ENCODE results near the gene TCF4. TPM values are rescaled to one million over a fixed set of nuclear protein-coding genes. Genes with fewer than 3 reads are reported as not detected.
A peak's percentile ranks its signal among the peaks of the same experiment; 100 is the strongest.

Gene TCF4
- 71.8 and 73.1 TPM in 2 replicates for polyA plus RNA-seq (2013)

DNA sequence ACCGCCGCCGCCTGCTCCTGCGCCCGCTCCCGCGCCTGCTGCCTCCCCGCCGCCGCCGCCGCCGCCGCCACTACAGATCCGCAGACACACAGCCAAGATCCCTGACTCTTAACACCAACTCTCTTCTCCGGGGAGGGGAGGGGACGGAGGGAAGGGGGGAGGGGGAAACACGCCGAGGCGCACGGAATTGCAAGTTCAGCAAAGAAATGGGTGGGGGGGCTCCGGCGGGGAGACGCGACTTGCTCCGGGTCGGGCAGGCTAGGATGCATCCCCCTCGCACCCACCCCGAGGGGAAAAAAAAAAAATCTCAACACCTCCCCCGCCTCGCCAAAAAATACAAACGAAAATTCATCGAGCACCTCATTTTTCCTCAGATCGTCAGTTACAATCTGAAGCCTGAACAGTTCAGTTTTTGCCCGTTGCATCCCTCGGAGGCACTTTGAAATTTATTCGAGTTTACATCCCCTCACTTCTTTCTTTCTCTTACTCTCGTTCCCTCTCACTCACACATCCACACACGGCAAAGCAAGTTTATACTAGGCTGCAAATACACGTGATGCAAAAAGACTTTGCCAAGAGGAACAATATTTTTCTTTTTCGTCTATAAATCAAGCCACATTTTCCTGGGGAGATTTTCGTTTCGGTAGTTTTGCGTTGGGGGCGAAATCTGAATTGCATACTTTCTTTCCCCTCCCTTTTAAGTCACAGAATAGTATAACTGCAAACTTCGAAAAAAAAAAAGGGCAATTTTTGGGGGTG, at the start of gene TCF4:
TCF4 (minus strand) TSS at position 82 of the 759 bp plus-strand sequence. CDS start 1,076 bp downstream, outside the sequence.
- Histone ChIP-seq H3K23ac (ENCODE audit: low read length) (no peak within 1 kb of the TSS), H2BK120ac (ENCODE audit: insufficient read depth, low read length, poor library complexity) (no peak within 1 kb of the TSS), H4K91ac (ENCODE audit: low read depth, low read length) (peak within 1 kb of the TSS; percentile 62), H3K4me3 (ENCODE audit: low read depth, low read length) (peak within 1 kb of the TSS; percentile 78), H3K18ac (ENCODE audit: low read length) (no peak within 1 kb of the TSS), H3K79me2 (ENCODE audit: control insufficient read depth, insufficient read depth, low read length, poor library complexity) (peaks cover 7% of the 10 kb centered on the region), H3K4ac (ENCODE audit: low read depth, low read length) (peak within 1 kb of the TSS; percentile 33), H3K36me3 (ENCODE audit: control insufficient read depth in 1 of 2, insufficient read depth in 2 of 2, low read length in 2 of 2) (no peaks in the 10 kb centered on the region), H2BK12ac (ENCODE audit: low read length) (no peak within 1 kb of the TSS), H3K4me1 (ENCODE audit: control insufficient read depth in 1 of 2, insufficient read depth in 2 of 2, low read length in 2 of 2) (peaks cover 4 to 6% of the 10 kb centered on the region in 2 experiments), H2AK5ac (ENCODE audit: low read length) (no peak within 1 kb of the TSS), H3K4me2 (ENCODE audit: low read length) (peak within 1 kb of the TSS; percentile 79), H3K27me3 (ENCODE audit: insufficient read depth, low read length) (no peaks in the 10 kb centered on the region), H3K79me1 (ENCODE audit: low read length) (peaks cover 12% of the 10 kb centered on the region), H3K9ac (ENCODE audit: low read length) (peak within 1 kb of the TSS; percentile 84), H2BK5ac (ENCODE audit: low read depth, low read length, poor library complexity) (peak within 1 kb of the TSS; percentile 35), H4K8ac (ENCODE audit: low read depth, low read length) (peak within 1 kb of the TSS; percentile 12), H3K14ac (ENCODE audit: low read length) (peak within 1 kb of the TSS; percentile 28), H3K9me3 (ENCODE audit: insufficient read depth, low read depth, low read length) (no peaks in the 10 kb centered on the region), H2AFZ (ENCODE audit: insufficient read depth, low read length, poor library complexity) (no peak within 1 kb of the TSS), H3K27ac (ENCODE audit: low read depth, low read length) (peak within 1 kb of the TSS; percentile 72), H4K12ac (ENCODE audit: low read depth, low read length) (no peak within 1 kb of the TSS)
- WGBS (ENCODE audit: extremely low coverage, insufficient coverage, insufficient read length) = no CpG with 5 or more reads among the region's 46 CpGs
- peak in 1 of 2 donors; percentile 23 for DNase-seq

DNA sequence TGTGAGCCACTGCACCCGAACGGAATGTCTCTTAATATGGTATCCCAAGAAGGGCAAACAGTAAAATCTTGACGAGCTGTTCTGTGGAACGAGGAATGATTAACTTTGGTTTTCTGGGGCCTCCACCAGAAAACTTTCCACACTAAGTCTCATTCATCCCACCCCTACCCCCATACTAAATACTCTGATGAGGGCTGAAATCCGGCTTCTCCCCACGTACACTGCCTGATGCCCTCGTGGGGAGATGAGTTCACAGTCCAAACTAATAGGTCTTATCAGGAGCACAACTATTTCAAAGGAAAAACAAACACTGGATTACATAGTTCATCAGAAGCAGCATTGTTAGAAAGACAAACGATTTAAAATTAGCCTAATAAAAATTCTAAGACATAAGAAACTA, 49.2 kb upstream of the TCF4 start:
- Histone ChIP-seq H2BK120ac (ENCODE audit: insufficient read depth, low read length, poor library complexity) (no peak overlapping the region), H3K79me1 (ENCODE audit: low read length) (no peaks in the 10 kb centered on the region), H3K27ac (ENCODE audit: low read depth, low read length) (no peak overlapping the region), H3K14ac (ENCODE audit: low read length) (no peak overlapping the region), H2AK5ac (ENCODE audit: low read length) (no peak overlapping the region), H3K27me3 (ENCODE audit: insufficient read depth, low read length) (no peaks in the 10 kb centered on the region), H3K4me3 (ENCODE audit: low read depth, low read length) (no peak overlapping the region), H3K18ac (ENCODE audit: low read length) (no peak overlapping the region), H3K4me1 (ENCODE audit: control insufficient read depth in 1 of 2, insufficient read depth in 2 of 2, low read length in 2 of 2) (peaks cover 2 to 3% of the 10 kb centered on the region in 2 experiments), H4K91ac (ENCODE audit: low read depth, low read length) (no peak overlapping the region), H3K4ac (ENCODE audit: low read depth, low read length) (no peak overlapping the region), H3K36me3 (ENCODE audit: control insufficient read depth in 1 of 2, insufficient read depth in 2 of 2, low read length in 2 of 2) (no peaks in the 10 kb centered on the region), H3K23ac (ENCODE audit: low read length) (no peak overlapping the region), H4K12ac (ENCODE audit: low read depth, low read length) (no peak overlapping the region), H3K4me2 (ENCODE audit: low read length) (no peak overlapping the region), H4K8ac (ENCODE audit: low read depth, low read length) (peak overlapping the region; percentile 19), H2BK5ac (ENCODE audit: low read depth, low read length, poor library complexity) (no peak overlapping the region), H2BK12ac (ENCODE audit: low read length) (no peak overlapping the region), H3K9me3 (ENCODE audit: insufficient read depth, low read depth, low read length) (no peaks in the 10 kb centered on the region), H2AFZ (ENCODE audit: insufficient read depth, low read length, poor library complexity) (no peak overlapping the region), H3K9ac (ENCODE audit: low read length) (no peak overlapping the region), H3K79me2 (ENCODE audit: control insufficient read depth, insufficient read depth, low read length, poor library complexity) (no peaks in the 10 kb centered on the region)
- DNase-seq = no peak
- WGBS (ENCODE audit: extremely low coverage, insufficient coverage, insufficient read length) = no CpG with 5 or more reads among the region's 8 CpGs

DNA sequence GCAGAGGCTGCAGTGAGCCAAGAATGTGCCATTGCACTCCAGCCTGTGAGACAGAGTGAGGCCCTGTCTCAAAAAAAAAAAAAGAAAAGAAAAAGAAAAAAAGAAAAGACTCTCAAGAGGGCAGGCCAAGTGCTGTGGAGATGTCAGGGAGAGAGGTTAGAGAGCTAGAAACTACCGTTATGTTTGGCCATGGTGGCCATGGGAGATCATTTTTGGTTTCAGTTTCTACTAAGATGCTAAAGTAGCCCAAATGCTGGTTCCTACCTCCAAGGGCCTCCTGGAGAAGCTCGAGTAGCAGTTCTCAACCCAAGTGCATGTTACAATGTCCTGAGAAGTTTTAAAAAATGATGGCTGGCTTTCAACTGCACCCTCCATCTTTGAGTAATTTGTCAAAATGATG, 47.4 kb upstream of the TCF4 start:
- no peak for DNase-seq

GRCh38 chr18:55634545-55634944, 46.6 kb upstream of the TCF4 start:
- Histone ChIP-seq H3K4ac (ENCODE audit: low read depth, low read length) (no peak overlapping the region), H3K9me3 (ENCODE audit: insufficient read depth, low read depth, low read length) (no peaks in the 10 kb centered on the region), H3K4me1 (ENCODE audit: control insufficient read depth in 1 of 2, insufficient read depth in 2 of 2, low read length in 2 of 2) (peaks cover 2 to 3% of the 10 kb centered on the region in 2 experiments), H2BK12ac (ENCODE audit: low read length) (no peak overlapping the region), H3K79me2 (ENCODE audit: control insufficient read depth, insufficient read depth, low read length, poor library complexity) (no peaks in the 10 kb centered on the region), H3K79me1 (ENCODE audit: low read length) (no peaks in the 10 kb centered on the region), H3K9ac (ENCODE audit: low read length) (no peak overlapping the region), H3K18ac (ENCODE audit: low read length) (no peak overlapping the region), H4K8ac (ENCODE audit: low read depth, low read length) (no peak overlapping the region), H2BK5ac (ENCODE audit: low read depth, low read length, poor library complexity) (no peak overlapping the region), H2AK5ac (ENCODE audit: low read length) (no peak overlapping the region), H2BK120ac (ENCODE audit: insufficient read depth, low read length, poor library complexity) (no peak overlapping the region), H3K36me3 (ENCODE audit: control insufficient read depth in 1 of 2, insufficient read depth in 2 of 2, low read length in 2 of 2) (no peaks in the 10 kb centered on the region), H2AFZ (ENCODE audit: insufficient read depth, low read length, poor library complexity) (no peak overlapping the region), H3K4me2 (ENCODE audit: low read length) (no peak overlapping the region), H3K27me3 (ENCODE audit: insufficient read depth, low read length) (no peaks in the 10 kb centered on the region), H3K14ac (ENCODE audit: low read length) (no peak overlapping the region), H3K23ac (ENCODE audit: low read length) (no peak overlapping the region), H3K4me3 (ENCODE audit: low read depth, low read length) (no peak overlapping the region), H4K91ac (ENCODE audit: low read depth, low read length) (no peak overlapping the region), H4K12ac (ENCODE audit: low read depth, low read length) (no peak overlapping the region), H3K27ac (ENCODE audit: low read depth, low read length) (no peak overlapping the region)
- WGBS (ENCODE audit: extremely low coverage, insufficient coverage, insufficient read length) = no CpG with 5 or more reads among the region's 3 CpGs
- DNase-seq = no peak

More for the DNA sequence above, 47.4 kb upstream of the TCF4 start:
- Histone ChIP-seq H4K12ac (ENCODE audit: low read depth, low read length) (no peak overlapping the region), H3K36me3 (ENCODE audit: control insufficient read depth in 1 of 2, insufficient read depth in 2 of 2, low read length in 2 of 2) (no peaks in the 10 kb centered on the region), H4K8ac (ENCODE audit: low read depth, low read length) (no peak overlapping the region), H2BK12ac (ENCODE audit: low read length) (no peak overlapping the region), H4K91ac (ENCODE audit: low read depth, low read length) (no peak overlapping the region), H3K79me1 (ENCODE audit: low read length) (no peaks in the 10 kb centered on the region), H3K14ac (ENCODE audit: low read length) (no peak overlapping the region), H2AFZ (ENCODE audit: insufficient read depth, low read length, poor library complexity) (no peak overlapping the region), H3K27me3 (ENCODE audit: insufficient read depth, low read length) (no peaks in the 10 kb centered on the region), H2BK120ac (ENCODE audit: insufficient read depth, low read length, poor library complexity) (no peak overlapping the region), H3K27ac (ENCODE audit: low read depth, low read length) (no peak overlapping the region), H3K18ac (ENCODE audit: low read length) (no peak overlapping the region), H2AK5ac (ENCODE audit: low read length) (no peak overlapping the region), H3K4me3 (ENCODE audit: low read depth, low read length) (no peak overlapping the region), H3K4me2 (ENCODE audit: low read length) (no peak overlapping the region), H3K23ac (ENCODE audit: low read length) (no peak overlapping the region), H3K9ac (ENCODE audit: low read length) (no peak overlapping the region), H3K4ac (ENCODE audit: low read depth, low read length) (no peak overlapping the region), H3K79me2 (ENCODE audit: control insufficient read depth, insufficient read depth, low read length, poor library complexity) (no peaks in the 10 kb centered on the region), H3K9me3 (ENCODE audit: insufficient read depth, low read depth, low read length) (no peaks in the 10 kb centered on the region), H3K4me1 (ENCODE audit: control insufficient read depth in 1 of 2, insufficient read depth in 2 of 2, low read length in 2 of 2) (peaks cover 2 to 3% of the 10 kb centered on the region in 2 experiments), H2BK5ac (ENCODE audit: low read depth, low read length, poor library complexity) (no peak overlapping the region)
- no CpG with 5 or more reads among the region's 2 CpGs for WGBS (ENCODE audit: extremely low coverage, insufficient coverage, insufficient read length)

Data from trophoblast cell (in vitro differentiated cells and primary cell).